Stimulated activated CD4-positive, alpha-beta T cell treated with anti-CD3 and anti-CD28 coated beads, Interleukin-4, amount 100 ng/mL, for 24 hours (primary cell): Measurements from ENCODE around the gene SBK3.
"Not testable (repeated sequence)": the region's sequence is repeated elsewhere in the genome, so short reads cannot be mapped to it uniquely, and the experiment has no call there.

Experiments used
- DNase-seq: peaks from one replicate; pipeline ENCODE4 v3.0.0-alpha.2; 2020

SBK3 gene

DNA sequence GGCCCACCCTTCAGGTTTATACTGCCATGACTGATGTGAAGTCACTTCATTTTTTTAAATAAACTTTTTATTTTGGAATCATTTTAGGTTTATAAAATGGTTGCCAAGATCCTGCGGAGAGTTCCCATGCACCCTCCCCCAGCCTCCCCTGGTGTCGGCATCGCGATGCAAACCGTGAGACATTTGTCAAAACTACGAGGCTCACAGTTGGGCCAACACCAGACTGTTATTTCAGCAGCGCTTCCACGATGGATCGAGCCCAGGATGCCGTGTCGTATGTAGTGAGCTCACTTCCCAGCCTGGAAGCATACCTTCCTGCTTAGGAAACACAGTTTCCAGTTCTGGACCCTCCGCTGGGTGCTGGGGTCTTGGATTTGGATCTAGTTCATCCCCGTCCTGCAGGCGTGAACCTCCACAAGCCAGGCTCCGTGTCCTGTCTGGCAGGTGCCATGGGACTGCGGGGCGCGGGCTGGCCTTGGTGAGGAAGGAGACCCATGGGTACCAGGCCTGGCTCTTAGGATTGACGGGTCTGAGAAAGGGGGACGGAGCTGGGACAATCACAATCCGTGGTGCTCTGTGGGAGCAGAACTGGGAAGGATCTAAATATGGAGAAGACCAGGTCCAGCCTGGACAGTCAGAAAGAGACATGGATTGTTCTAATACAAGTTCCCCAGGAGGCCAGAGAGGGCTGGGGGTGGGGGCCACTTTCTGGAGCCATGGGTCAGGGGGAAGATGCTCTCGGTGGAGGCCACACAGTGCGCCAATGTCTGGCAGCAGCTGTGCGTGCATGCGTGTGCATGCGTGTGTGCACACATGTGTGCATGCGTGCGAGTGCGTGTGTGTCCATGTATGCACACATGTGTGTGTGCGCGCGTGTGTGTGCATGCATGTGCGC is 6.0 kb downstream of the SBK3 start:
- no peak for DNase-seq

- DNase-seq, result no peak
Observed at GRCh38 chr19:55538132-55538531, 7.2 kb downstream of the SBK3 start.

DNA sequence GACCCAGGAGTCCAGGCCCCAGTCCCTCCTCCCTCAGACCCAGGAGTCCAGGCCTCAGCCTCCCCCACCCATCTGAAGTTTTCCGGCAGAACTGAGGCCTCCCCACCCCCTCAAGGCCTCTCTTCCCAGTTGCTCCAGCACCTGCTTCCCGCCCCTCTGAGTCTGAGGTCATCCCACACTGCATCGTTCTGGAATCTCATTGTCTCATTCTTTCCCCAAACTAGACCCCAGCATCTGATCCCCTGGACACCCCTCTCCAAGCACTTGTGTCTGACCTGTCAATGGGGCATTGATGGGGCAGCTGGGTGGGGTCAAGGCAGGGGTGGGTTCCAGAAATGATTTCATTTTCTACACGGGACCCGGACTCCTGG is 7.6 kb downstream of the SBK3 start:
- no peak for DNase-seq

DNA sequence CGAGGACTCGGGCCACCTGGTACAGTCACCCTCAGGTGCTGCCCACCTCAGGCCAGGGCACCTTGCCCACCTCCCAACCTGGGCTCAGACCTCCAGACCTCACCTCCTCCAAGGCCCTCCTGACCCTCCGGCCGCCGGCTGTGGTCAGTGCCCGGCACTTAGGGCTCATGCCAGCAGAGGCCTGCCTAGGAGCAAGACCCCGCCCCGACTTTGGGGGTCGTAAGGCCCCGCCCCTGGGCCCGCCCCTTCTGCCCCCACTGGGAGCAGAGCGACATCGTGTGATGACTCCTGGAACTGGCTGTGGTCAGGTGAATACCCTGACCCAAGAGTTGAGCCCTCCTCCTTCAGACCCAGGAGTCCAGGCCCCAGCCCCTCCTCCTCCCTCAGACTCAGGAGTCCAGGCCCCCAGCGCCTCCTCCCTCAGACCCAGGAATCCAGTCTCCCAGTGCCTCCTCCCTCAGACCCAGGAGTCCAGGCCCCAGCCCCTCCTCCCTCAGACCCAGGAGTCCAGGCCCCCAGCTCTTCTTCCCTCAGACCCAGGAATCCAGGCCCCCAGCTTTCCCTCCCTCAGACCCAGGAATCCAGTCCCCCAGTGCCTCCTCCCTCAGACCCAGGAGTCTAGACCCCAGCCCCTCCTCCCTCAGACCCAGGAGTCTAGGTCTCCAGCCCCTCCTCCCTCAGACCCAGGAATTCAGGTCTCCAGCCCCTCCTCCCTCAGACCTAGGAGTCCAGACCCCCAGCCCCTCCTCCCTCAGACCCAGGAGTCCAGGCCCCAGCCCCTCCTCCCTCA is 8.2 kb downstream of the SBK3 start, which contains the start of gene SBK2:
TSS of gene SBK2 (minus strand) at position 183 of the 790 bp plus-strand sequence. CDS start 839 bp downstream, outside the sequence.
- DNase-seq, result no peak

GRCh38 chr19:55536366-55536765 is 9.0 kb downstream of the SBK3 start:
- DNase-seq, result no peak

DNA sequence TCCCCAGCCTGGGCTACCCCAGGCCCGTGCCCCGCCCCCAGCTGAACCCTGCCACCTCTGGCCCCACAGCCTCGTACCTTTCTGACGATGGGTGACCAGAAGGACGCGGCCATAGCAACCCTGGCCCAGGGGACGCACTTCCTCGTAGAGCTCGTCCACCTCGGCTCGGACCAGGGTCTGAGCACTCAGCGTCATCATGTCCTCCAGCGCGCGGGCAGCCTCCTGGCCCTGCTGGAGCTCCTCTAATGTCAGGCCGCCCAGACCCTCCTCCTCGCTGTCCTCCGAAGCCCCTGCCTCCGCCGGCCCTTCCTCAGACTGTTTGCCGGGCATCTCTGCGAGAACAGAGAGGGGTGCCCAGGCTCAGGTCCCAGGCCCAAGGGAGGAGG is 9.4 kb downstream of the SBK3 start:
- no peak for DNase-seq

GRCh38 chr19:55535173-55535964 is 10.0 kb downstream of the SBK3 start:
- no peak for DNase-seq

DNA sequence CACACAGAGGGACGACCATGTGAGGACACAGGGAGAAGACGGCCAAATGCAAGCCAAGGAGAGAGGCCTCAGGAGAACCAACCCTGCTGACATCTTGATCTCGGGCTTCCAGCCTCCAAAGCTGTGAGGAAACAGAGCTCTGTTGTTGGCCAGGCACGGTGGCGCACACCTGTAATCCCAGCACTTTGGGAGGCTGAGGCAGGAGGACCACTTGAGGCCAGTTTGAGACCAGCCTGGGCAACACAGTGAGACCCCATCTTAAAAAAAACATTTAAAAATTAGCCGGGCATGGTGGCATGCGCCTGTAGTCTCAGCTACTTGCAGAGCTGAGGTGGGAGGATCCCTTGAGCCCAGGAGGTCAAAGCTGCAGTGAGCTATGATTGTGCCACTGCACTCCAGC is 11.1 kb downstream of the SBK3 start:
- DNase-seq, result not testable (repeated sequence)

GRCh38 chr19:55530996-55531395 is 14.3 kb downstream of the SBK3 start:
- no peak for DNase-seq

DNA sequence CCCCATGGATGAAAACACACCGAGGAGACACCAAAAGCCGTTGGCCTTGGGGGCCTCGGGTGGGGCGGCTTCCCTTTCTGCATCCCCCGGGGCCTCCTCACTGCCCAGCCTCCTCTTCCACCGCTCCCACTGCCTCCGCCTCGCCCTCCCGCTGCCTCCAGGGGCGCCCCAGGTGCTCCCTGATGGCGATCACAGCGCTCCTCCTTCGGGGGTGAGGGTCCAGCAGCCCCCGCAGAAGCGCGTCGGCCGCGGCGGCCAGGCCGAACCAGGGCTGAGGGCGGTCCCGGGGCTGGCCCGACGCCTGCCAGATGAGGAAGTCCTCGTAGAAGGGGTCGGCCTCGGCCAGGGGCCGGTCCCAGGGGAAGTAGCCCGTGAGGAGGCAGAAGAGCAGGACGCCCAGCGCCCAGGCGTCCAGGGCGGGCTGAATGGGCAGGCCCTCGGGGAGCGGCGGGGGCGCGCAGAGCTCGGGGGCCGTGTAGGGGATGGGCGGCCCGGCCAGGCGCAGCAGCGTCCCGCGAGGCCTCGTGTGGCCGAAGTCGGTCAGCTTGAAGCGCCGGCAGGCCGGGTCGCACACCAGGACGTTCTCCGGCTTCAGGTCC is 15.6 kb downstream of the SBK3 start:
- no peak for DNase-seq

- DNase-seq, result no peak
Observed at GRCh38 chr19:55528030-55528803, 17.1 kb downstream of the SBK3 start.

DNA sequence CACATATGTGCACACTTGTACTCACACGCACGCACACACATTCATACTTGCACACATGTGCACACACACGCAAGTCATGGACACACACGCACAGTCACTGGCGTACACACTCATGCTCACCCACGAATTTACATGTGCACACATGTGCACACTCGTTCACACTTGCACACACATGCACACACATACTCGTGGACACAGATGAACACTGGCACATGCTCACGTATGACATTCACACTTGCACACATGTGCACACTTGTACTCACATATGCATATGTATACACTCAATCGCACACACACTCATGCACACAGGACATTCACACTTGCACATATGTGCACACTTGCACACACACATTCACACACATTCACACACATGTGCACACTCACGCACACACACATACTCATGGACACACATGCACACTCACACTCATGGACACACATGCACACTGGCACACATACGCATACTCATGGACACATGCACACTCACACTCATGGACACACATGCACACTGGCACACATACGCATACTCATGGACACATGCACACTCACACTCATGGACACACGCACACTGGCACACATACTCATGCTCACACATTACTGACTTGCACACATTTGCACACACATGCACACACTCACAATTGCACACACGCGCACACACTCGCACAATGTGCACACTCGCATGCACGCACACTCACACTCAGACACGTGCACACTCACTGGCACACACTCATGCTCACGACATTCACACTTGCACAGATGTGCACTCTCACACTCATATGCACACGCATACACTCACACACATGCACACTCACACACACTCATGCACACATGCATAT is 17.9 kb downstream of the SBK3 start:
- no peak for DNase-seq

- no peak for DNase-seq
Observed at GRCh38 chr19:55526216-55527196, 18.8 kb downstream of the SBK3 start.

GRCh38 chr19:55525289-55526101 is 19.8 kb downstream of the SBK3 start:
- no peak for DNase-seq

GRCh38 chr19:55520691-55521292 is 24.6 kb downstream of the SBK3 start:
- DNase-seq, result no peak

GRCh38 chr19:55519451-55520311 is 25.7 kb downstream of the SBK3 start:
- no peak for DNase-seq

DNA sequence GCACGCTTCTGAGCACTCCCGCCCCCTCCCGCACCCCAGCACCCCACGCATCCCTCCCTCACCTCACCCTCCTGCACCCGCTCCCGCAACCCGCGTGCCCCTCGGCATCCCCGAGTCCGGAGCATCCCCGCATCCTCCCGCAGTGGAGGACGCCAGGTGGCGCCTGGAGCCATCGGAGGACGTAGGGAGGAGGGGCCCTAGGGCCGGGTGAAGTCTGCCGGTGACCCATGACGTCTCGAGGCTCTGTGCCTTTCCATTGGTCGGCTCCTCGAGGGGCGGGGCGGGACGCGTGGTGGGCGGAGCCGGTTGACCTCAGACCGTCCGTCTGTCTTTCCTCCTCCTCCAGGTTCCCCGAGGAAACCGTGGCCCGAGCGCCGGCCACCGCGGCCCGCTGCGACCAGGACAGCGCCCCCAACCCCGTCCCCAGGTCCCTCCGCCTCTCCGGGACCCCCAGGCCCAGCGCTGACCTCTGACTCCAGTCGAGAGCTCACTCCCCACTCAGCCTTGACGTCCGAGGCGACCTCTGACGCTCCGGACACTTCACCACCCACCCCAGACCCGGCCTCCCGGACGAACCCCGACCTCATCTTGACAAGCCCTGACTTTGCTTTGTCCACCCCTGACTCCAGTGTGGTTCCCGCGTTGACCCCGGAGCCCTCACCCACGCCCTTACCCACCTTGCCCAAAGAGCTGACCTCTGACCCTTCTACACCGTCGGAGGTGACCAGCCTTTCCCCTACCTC is 28.3 kb downstream of the SBK3 start:
- peak; percentile 92 for DNase-seq
